Measurements from ENCODE around the gene KCNC1.

The KCNC1 gene

DNA sequence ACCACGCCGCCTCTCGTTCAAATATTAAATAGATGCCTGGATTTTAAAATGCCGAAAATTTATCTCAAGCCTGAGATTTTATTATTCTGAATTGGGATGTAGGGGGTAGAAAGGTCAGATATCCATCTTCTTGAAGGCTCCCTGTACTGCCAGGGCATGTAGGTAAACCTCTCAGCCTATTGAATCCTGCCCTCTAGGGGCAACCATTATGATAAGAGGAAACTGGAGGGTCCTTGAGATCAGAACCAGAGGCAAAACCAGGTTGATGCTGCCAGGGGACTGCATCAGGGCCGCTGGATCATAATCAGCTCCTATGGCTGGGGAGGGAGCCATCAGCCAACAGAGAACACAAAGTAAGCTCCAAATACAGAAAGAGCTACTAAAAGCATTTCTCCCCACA lies 92.4 kb downstream of the KCNC1 start:
- DNase-seq (ENCODE audit: low spot score), result no peak

DNA sequence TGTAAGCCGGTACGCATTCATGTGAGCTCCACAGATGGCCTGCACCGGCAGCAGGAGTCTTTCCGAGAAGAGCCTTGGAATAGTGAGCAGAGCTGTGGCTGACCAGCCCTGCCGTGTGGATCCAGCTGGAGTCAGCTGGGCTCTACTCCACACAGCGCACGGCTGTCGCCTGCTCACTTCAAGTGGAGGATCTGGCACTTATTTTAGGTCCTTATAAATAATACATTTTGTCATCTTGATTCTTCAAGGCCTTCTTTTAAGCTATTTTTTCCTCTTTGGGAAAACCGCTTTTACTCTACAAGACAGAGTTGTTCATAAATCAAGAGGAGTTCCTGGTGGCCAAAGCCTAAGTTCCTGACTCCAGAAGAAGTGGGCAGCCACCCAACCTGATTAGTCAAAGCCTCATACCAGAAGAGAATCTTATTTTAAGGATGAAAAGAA lies 93.8 kb downstream of the KCNC1 start:
- no peak for DNase-seq (ENCODE audit: low spot score)

DNA sequence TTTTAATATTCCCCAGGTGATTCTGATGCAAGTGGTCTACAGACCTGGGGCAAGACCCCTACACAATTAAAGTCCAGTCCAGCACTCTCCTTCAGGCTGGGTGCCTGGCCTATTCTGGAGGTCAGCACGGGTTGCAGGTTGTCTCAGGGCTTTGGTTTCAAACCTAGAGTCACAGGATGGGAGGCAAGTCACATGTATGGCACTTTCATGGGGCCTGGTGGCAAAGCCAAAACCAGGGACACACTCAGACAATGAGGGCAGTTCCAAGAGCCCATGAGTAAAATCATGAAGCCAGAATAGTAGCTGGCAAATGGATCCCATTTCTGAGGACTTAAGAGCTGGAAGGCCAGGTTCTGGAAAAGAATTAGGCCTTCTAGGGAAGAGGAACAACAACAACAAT lies 96.6 kb downstream of the KCNC1 start:
- no peak for DNase-seq (ENCODE audit: low spot score)

DNA sequence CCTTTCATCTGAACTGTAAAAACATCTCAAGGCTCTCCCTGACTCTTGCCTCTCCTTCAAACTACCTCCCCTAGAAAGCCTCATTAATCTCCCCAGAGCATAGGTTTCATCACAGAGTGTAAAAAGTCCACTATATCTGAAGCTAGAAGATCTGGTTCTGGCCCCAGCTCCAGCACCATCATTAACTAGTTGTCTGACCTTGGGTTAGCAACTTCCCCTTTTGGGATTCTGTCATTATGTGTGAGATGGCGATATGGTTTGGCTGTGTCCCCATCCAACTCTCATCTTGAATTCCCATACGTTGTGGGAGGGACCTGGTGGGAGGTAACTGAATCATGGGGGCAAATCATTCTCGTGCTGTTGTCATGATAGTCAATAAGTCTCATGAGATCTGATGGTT lies 97.3 kb downstream of the KCNC1 start:
- no peak for DNase-seq (ENCODE audit: low spot score)

All from ecto neural progenitor cell (in vitro differentiated cells).